K562 (cell line): ENCODE results near the gene COMMD1. TPM values are rescaled to one million over a fixed set of nuclear protein-coding genes. Genes with fewer than 3 reads are reported as not detected.

Experiments used
- ATAC-seq: fragments of 200-7000 bp; cut with Tn5 transposase; 3 replicates; pipeline ENCODE4 v1.9.1; 2020; ENCODE audit warnings: moderate library complexity
- BruUV-seq: library from RNA; stranded (reverse); fragments of 400-500 nt; replicated peaks from 2 replicates; lab custom pipeline; 2021; lab: Mats Ljungman, UMichigan
- CTCF ChIA-PET: fragments of 300-600 bp; formaldehyde crosslinking; extraction: SDS; loops from one replicate; lab custom pipeline; 2021; ENCODE audit warnings: low intra/inter-chr PET ratio; lab: Yijun Ruan, JAX
- POLR2A ChIA-PET: fragments of 300-600, 350-650 bp; sonication (Branson Sonifier 250); formaldehyde crosslinking; extraction: SDS; loops from one replicate; lab custom pipeline; 2021; ENCODE audit warnings: antibody characterized with exemption, inconsistent platforms; lab: Yijun Ruan, JAX
- DNase-seq, 4 experiments: peaks; one replicate each; pipeline versions ENCODE4 v3.0.0 to v3.0.0-alpha.2; 2011 to 2018; ENCODE audit warnings: low spot score in 3 of 4, mixed read lengths in 3 of 4; ENCODE audit errors: extremely low read depth in 1 of 4
- FAIRE-seq: peaks from 2 replicates; lab custom pipeline; 2011; peaks lifted over from hg19 to GRCh38; lab: Jason Lieb, UNC
- H2AFZ ChIP-seq: 2 replicates; pipeline ENCODE4 v1.6.0; 2011; ENCODE audit warnings: low read depth, low read length, control low read depth, inconsistent platforms
- H3K27ac ChIP-seq: fragments of 200-600 bp; 3 replicates; pipeline ENCODE4 v1.8.0; 2011; ENCODE audit warnings: low read depth, mild to moderate bottlenecking, control low read depth, inconsistent platforms, low read length, moderate library complexity, mixed read lengths; ENCODE audit errors: extremely low read depth
- H3K27me3 ChIP-seq, 2 experiments: fragments of 300-600 bp in 1 of 2; 2 replicates in 1 of 2; 3 replicates in 1 of 2; pipeline versions ENCODE4 v1.6.0 to v1.8.0; 2011; ENCODE audit warnings: inconsistent platforms in 2 of 2, low read length in 2 of 2, mild to moderate bottlenecking in 1 of 2, mixed read lengths in 1 of 2, moderate library complexity in 1 of 2; ENCODE audit not compliant: control insufficient read depth in 2 of 2, insufficient read depth in 2 of 2
- H3K36me3 ChIP-seq: fragments of 300-600 bp; 3 replicates; pipeline ENCODE4 v1.8.0; 2011; ENCODE audit warnings: mild to moderate bottlenecking, low read length, inconsistent platforms; ENCODE audit not compliant: control insufficient read depth, insufficient read depth
- H3K4me1 ChIP-seq, 2 experiments: fragments of 200-600 bp in 1 of 2; replicated peaks in 1 of 2; 2 replicates in 1 of 2; 3 replicates in 1 of 2; pipeline versions ENCODE4 v1.5.1 to v1.8.0; 2011; ENCODE audit warnings: inconsistent platforms in 2 of 2, low read length in 2 of 2, mild to moderate bottlenecking in 1 of 2, mixed read lengths in 1 of 2, moderate library complexity in 1 of 2; ENCODE audit not compliant: control insufficient read depth in 2 of 2, insufficient read depth in 2 of 2
- H3K4me2 ChIP-seq: 2 replicates; pipeline ENCODE4 v1.6.1; 2011; ENCODE audit warnings: low read length, control low read depth, inconsistent platforms, mixed read lengths; ENCODE audit not compliant: insufficient read depth
- H3K4me3 ChIP-seq: fragments of 200-600 bp; sonication (generic), shearing (Covaris generic); 2 replicates; pipeline ENCODE4 v1.5.1; 2016; ENCODE audit warnings: control low read depth, inconsistent platforms
- H3K79me2 ChIP-seq: fragments of 200-600 bp; 3 replicates; pipeline ENCODE4 v1.8.0; 2011; ENCODE audit warnings: low read length, inconsistent platforms; ENCODE audit not compliant: control insufficient read depth, insufficient read depth
- H3K9ac ChIP-seq, 2 experiments: 2 replicates each; pipeline versions ENCODE4 v1.6.0 to v1.6.1; 2011; ENCODE audit warnings: low read depth in 2 of 2, low read length in 2 of 2, control low read depth in 1 of 2, inconsistent platforms in 1 of 2, mild to moderate bottlenecking in 1 of 2, mixed read lengths in 1 of 2; ENCODE audit not compliant: insufficient read depth in 1 of 2
- H3K9me1 ChIP-seq: one replicate; pipeline ENCODE4 v1.6.0; 2011; ENCODE audit warnings: inconsistent platforms, mild to moderate bottlenecking, low read length, moderate library complexity; ENCODE audit not compliant: control insufficient read depth, insufficient read depth
- H3K9me3 ChIP-seq: replicated peaks from 2 replicates; pipeline ENCODE4 v1.5.1; 2011; ENCODE audit warnings: low read depth, low read length, inconsistent platforms; ENCODE audit not compliant: control insufficient read depth, insufficient read depth
- H4K20me1 ChIP-seq: replicated peaks from 2 replicates; pipeline ENCODE4 v1.6.1; 2011; ENCODE audit warnings: low read length, inconsistent platforms, mixed read lengths; ENCODE audit not compliant: control insufficient read depth, insufficient read depth
- CBX3 ChIP-seq, 2 experiments: IDR thresholded peaks; 1 replicate in 1 of 2; 2 replicates in 1 of 2; pipeline ENCODE4 v1.6.1; 2012; ENCODE audit warnings: inconsistent platforms in 2 of 2, low read length in 2 of 2, borderline replicate concordance in 1 of 2, control low read depth in 1 of 2
- CBX5 ChIP-seq: IDR thresholded peaks from 2 replicates; pipeline ENCODE4 v1.6.1; 2014; ENCODE audit warnings: low read depth, borderline replicate concordance
- MCM7 ChIP-seq, 2 experiments: fragments of 450-650 bp; IDR thresholded peaks; 2 replicates each; pipeline ENCODE4 v1.6.1; 2016 to 2018
- NCOA4 ChIP-seq: fragments of 450-650 bp; IDR thresholded peaks from 2 replicates; pipeline ENCODE4 v1.6.1; 2018; ENCODE audit warnings: mild to moderate bottlenecking; ENCODE audit not compliant: partially characterized antibody
- POLR2B ChIP-seq: fragments of 450-650 bp; IDR thresholded peaks from 2 replicates; pipeline ENCODE4 v1.6.1; 2018; ENCODE audit warnings: low read depth; ENCODE audit not compliant: partially characterized antibody
- RERE ChIP-seq: sonication (generic); formaldehyde crosslinking; IDR thresholded peaks from 2 replicates; pipeline ENCODE4 v1.8.0; 2023; ENCODE audit warnings: missing genetic modification reagents, mild to moderate bottlenecking, borderline replicate concordance
- SMAD1 ChIP-seq: fragments of 150-350 bp; IDR thresholded peaks from 2 replicates; pipeline ENCODE4 v1.6.1; 2014; ENCODE audit warnings: low read length, low read depth; ENCODE audit not compliant: partially characterized antibody
- SMC3 ChIP-seq: conservative IDR thresholded peaks from 2 replicates; pipeline ENCODE4 v1.6.1; 2011; ENCODE audit warnings: low read depth, low read length, improper control_type of control experiment; ENCODE audit not compliant: insufficient read depth
- STAG1 ChIP-seq: sonication (generic); formaldehyde crosslinking; IDR thresholded peaks from 2 replicates; pipeline ENCODE4 v1.5.0; 2020; ENCODE audit warnings: missing genetic modification reagents, borderline replicate concordance
- TARDBP ChIP-seq: fragments of 450-650 bp; IDR thresholded peaks from 2 replicates; pipeline ENCODE4 v1.6.1; 2016
- XRCC5 ChIP-seq: fragments of 200-400 bp; formaldehyde crosslinking; IDR thresholded peaks from 2 replicates; pipeline ENCODE4 v1.6.1; 2017; ENCODE audit warnings: low read depth, mild to moderate bottlenecking, low read length
- ZNF143 ChIP-seq: sonication (generic); formaldehyde crosslinking; IDR thresholded peaks from 2 replicates; pipeline ENCODE4 v1.9.0; 2022; ENCODE audit warnings: mild to moderate bottlenecking, missing genetic modification reagents
- WGBS: fragments of 100-300 bp; shearing (Covaris generic); methylation state at CpG from one replicate; pipeline ENCODE4 v1.1.6; 2016; ENCODE audit warnings: low coverage, mixed read lengths; ENCODE audit not compliant: insufficient coverage; ENCODE audit errors: missing lambda C conversion rate; 5-methylcytosine and 5-hydroxymethylcytosine counted together
- in situ Hi-C: fragments of 300-500 bp; cut with MboI; formaldehyde crosslinking; loops from 4 replicates; pipeline ENCODE4 v1.15.0; 2018; ENCODE audit warnings: inconsistent platforms, mixed read lengths
- intact Hi-C: fragments of 100-400 bp; cut with micrococcal nuclease; formaldehyde crosslinking; loops from 2 replicates; pipeline ENCODE4 v1.14.2; 2022
- polyA plus RNA-seq, 8 experiments: library from polyadenylated mRNA; depleted of rRNA in 4 of 8; stranded (reverse) in 5 of 8; unstranded in 3 of 8; fragments of >200 nt; fragmentation: Nextera tagmentation in 2 of 8; fragmentation: Illumina TruSeq in 1 of 8; extraction: Ambion mirVana in 2 of 8; extraction: Trizol in 1 of 8; gene quantifications; 2 replicates each; pipeline versions ENCODE4 v1.2.1 to v1.2.3, GENCODE V29; 2011 to 2014; ENCODE audit warnings: inconsistent platforms in 1 of 8, missing spikeins in 1 of 8
- total RNA-seq, 7 experiments: library from RNA; depleted of rRNA in 6 of 7; stranded (reverse); fragments of >200 nt in 6 of 7; fragmentation: Illumina TruSeq in 2 of 7; extraction: Trizol in 2 of 7; gene quantifications; 2 replicates each; pipeline versions ENCODE4 v1.2.1 to v1.2.3, GENCODE V29; 2011 to 2021; ENCODE audit warnings: low replicate concordance in 1 of 7
- TF ChIP-seq, protein P1 (sequence below): fragments of 450-650 bp; formaldehyde crosslinking; IDR thresholded peaks from 2 replicates; pipeline ENCODE4 v1.4.0; 2022; ENCODE audit warnings: missing genetic modification characterization
- TF ChIP-seq, protein P2 (sequence below): IDR thresholded peaks from 2 replicates; pipeline ENCODE4 v1.6.1; 2014; ENCODE audit warnings: antibody characterized with exemption

The COMMD1 gene
- total and polyA plus RNA-seq, 9 of the 15 experiments (the other 6 are each of a cell fraction or from before 2014, with no cell fraction given), result 14.4 to 77.0 (median 21.4) TPM

- TF ChIP-seq, protein P1, sequence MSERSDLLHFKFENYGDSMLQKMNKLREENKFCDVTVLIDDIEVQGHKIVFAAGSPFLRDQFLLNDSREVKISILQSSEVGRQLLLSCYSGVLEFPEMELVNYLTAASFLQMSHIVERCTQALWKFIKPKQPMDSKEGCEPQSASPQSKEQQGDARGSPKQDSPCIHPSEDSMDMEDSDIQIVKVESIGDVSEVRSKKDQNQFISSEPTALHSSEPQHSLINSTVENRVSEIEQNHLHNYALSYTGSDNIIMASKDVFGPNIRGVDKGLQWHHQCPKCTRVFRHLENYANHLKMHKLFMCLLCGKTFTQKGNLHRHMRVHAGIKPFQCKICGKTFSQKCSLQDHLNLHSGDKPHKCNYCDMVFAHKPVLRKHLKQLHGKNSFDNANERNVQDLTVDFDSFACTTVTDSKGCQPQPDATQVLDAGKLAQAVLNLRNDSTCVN (CRISPR knock-in tag), result no peak
These were observed 137.5 kb downstream of the COMMD1 start (continued) for GRCh38 chr2:62042944-62043343.

GRCh38 chr2:62045017-62045543, 139.6 kb downstream of the COMMD1 start:
- in situ Hi-C loops, result no loop called here
- Histone ChIP-seq H3K27ac (no peak overlapping the region), H3K36me3 (no peaks in the 10 kb centered on the region), H3K4me1 (no peaks in the 10 kb centered on the region), H3K79me2 (no peaks in the 10 kb centered on the region), H3K9me1 (no peaks in the 10 kb centered on the region), H3K9ac (no peak overlapping the region), H3K27me3 (no peaks in the 10 kb centered on the region), H4K20me1 (no peaks in the 10 kb centered on the region), H3K4me3 (no peak overlapping the region), H2AFZ (no peak overlapping the region), H3K4me2 (no peak overlapping the region), H3K9me3 (peaks cover 3% of the 10 kb centered on the region; the same call in 1 of the 2 replicates)
- intact Hi-C loops, result no loop called here
- ATAC-seq, result no peak
- POLR2A ChIA-PET, result no interaction called here
- BruUV-seq, result no TSS peak
- DNase-seq, result no peak
- WGBS, result 21% methylated on average over 3 of the region's 3 CpGs
- CTCF ChIA-PET, result no interaction called here
- no peak for FAIRE-seq
- TF ChIP-seq NCOA4 (no peak), RERE (CRISPR knock-in tag) (no peak), ZNF143 (CRISPR knock-in tag) (no peak), POLR2B (no peak), CBX3 (IDR thresholded peaks at IDR 0.05; ENCODE audit: borderline replicate concordance in 1 of 2, low read length in 2 of 2) (peak in 1 of 2 experiments; percentile 29; a peak in 1 of 3 replicates), XRCC5 (no peak), SMC3 (no peak), TARDBP (no peak), CBX5 (peak; percentile 36; the same call in 1 of the 2 replicates), MCM7 (IDR thresholded peaks at IDR 0.05) (no peak), SMAD1 (no peak), STAG1 (CRISPR knock-in tag) (no peak)
- TF ChIP-seq, protein P2, sequence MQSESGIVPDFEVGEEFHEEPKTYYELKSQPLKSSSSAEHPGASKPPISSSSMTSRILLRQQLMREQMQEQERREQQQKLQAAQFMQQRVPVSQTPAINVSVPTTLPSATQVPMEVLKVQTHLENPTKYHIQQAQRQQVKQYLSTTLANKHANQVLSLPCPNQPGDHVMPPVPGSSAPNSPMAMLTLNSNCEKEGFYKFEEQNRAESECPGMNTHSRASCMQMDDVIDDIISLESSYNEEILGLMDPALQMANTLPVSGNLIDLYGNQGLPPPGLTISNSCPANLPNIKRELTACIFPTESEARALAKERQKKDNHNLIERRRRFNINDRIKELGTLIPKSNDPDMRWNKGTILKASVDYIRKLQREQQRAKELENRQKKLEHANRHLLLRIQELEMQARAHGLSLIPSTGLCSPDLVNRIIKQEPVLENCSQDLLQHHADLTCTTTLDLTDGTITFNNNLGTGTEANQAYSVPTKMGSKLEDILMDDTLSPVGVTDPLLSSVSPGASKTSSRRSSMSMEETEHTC, result no peak
